Measurements from ENCODE around the gene PLPPR3.
"Not testable (repeated sequence)": the region's sequence is repeated elsewhere in the genome, so short reads cannot be mapped to it uniquely, and the experiment has no call there.

Gene PLPPR3

GRCh38 chr19:853614-854220, 32.0 kb upstream of the PLPPR3 start:
- not testable (repeated sequence) for DNase-seq

- no peak for DNase-seq
These were observed 31.3 kb upstream of the PLPPR3 start for GRCh38 chr19:853014-853585.

- no peak for DNase-seq
These were observed 30.6 kb upstream of the PLPPR3 start, which contains the start of gene ELANE for GRCh38 chr19:852136-853013. Gene ELANE (plus strand): TSS chr19:852303. CDS start chr19:852329, 26 bp downstream.

- DNase-seq: no peak
These were observed 29.2 kb upstream of the PLPPR3 start for GRCh38 chr19:850979-851335.

GRCh38 chr19:850221-850978, 28.6 kb upstream of the PLPPR3 start:
- DNase-seq: no peak

GRCh38 chr19:849195-849594, 27.4 kb upstream of the PLPPR3 start:
- not testable (repeated sequence) for DNase-seq

- DNase-seq: no peak
These were observed 26.7 kb upstream of the PLPPR3 start for GRCh38 chr19:848386-848921.

GRCh38 chr19:845707-846521, 24.2 kb upstream of the PLPPR3 start:
- DNase-seq: no peak

GRCh38 chr19:844546-844971, 22.8 kb upstream of the PLPPR3 start:
- no peak for DNase-seq

- DNase-seq: no peak
These were observed 22.2 kb upstream of the PLPPR3 start for GRCh38 chr19:843836-844545.

GRCh38 chr19:843180-843835, 21.6 kb upstream of the PLPPR3 start:
- DNase-seq: no peak

- DNase-seq: not testable (repeated sequence)
These were observed 21.0 kb upstream of the PLPPR3 start for GRCh38 chr19:842802-843179.

- DNase-seq: no peak
These were observed 18.9 kb upstream of the PLPPR3 start, which contains the start of gene PRTN3 for GRCh38 chr19:840519-841206. Gene PRTN3 (plus strand): TSS chr19:840999. CDS start chr19:841009, 10 bp downstream.

- no peak for DNase-seq
These were observed 13.6 kb upstream of the PLPPR3 start for GRCh38 chr19:835210-835810.

- DNase-seq: no peak
These were observed 12.5 kb upstream of the PLPPR3 start for GRCh38 chr19:834216-834615.

GRCh38 chr19:831407-832369, 9.9 kb upstream of the PLPPR3 start:
- no peak for DNase-seq

GRCh38 chr19:829129-829758, 7.5 kb upstream of the PLPPR3 start:
- no peak for DNase-seq

All from stimulated activated CD4-positive, alpha-beta T cell treated with anti-CD3 and anti-CD28 coated beads, Interleukin-4, amount 100 ng/mL, for 1 hour (primary cell).